MCF 10A (cell line): ENCODE results near the gene GATB. TPM values are rescaled to one million over a fixed set of nuclear protein-coding genes. Genes with fewer than 3 reads are reported as not detected.

ENCODE experiments used
- BruUV-seq: library from RNA; stranded (reverse); fragments of 400-500 nt; replicated peaks from 2 replicates; lab custom pipeline; 2021; lab: Mats Ljungman, UMichigan
- CTCF ChIA-PET: fragments of 300-600 bp; sonication (Branson Sonifier 250); formaldehyde crosslinking; extraction: SDS; loops from one replicate; lab custom pipeline; 2021; ENCODE audit warnings: antibody characterized with exemption, inconsistent platforms; lab: Yijun Ruan, JAX
- POLR2A ChIA-PET: fragments of 300-600, 350-650 bp; sonication (Branson Sonifier 250); formaldehyde crosslinking; extraction: SDS; loops from one replicate; lab custom pipeline; 2020; ENCODE audit warnings: antibody characterized with exemption, inconsistent platforms; lab: Yijun Ruan, JAX
- DNase-seq: peaks from one replicate; pipeline ENCODE4 v3.0.0-alpha.2; 2018; ENCODE audit not compliant: unreplicated experiment
- H3K27ac Mint-ChIP-seq: one replicate; pipeline ENCODE4 v1.8.0; 2022; ENCODE audit warnings: mild to moderate bottlenecking, low read depth, mixed read lengths; ENCODE audit not compliant: unreplicated experiment
- H3K27me3 Mint-ChIP-seq: one replicate; pipeline ENCODE4 v1.8.0; 2022; ENCODE audit warnings: mixed read lengths; ENCODE audit not compliant: insufficient read depth, unreplicated experiment
- H3K36me3 Mint-ChIP-seq: one replicate; pipeline ENCODE4 v1.8.0; 2022; ENCODE audit warnings: mild to moderate bottlenecking, moderate library complexity, mixed read lengths; ENCODE audit not compliant: insufficient read depth, unreplicated experiment
- H3K4me1 Mint-ChIP-seq: one replicate; pipeline ENCODE4 v1.8.0; 2022; ENCODE audit warnings: mixed read lengths; ENCODE audit not compliant: insufficient read depth, unreplicated experiment
- H3K4me3 Mint-ChIP-seq: one replicate; pipeline ENCODE4 v1.8.0; 2022; ENCODE audit warnings: mild to moderate bottlenecking, moderate library complexity, mixed read lengths; ENCODE audit not compliant: unreplicated experiment
- H3K9me3 Mint-ChIP-seq: one replicate; pipeline ENCODE4 v1.8.0; 2022; ENCODE audit warnings: mixed read lengths; ENCODE audit not compliant: unreplicated experiment
- intact Hi-C: fragments of 100-400 bp; cut with micrococcal nuclease; formaldehyde crosslinking; loops from 2 replicates; pipeline ENCODE4 v1.14.1; 2022
- total RNA-seq: library from RNA; stranded (reverse); gene quantifications from 2 replicates; pipeline ENCODE4 v1.2.3, GENCODE V29; 2022
- TF ChIP-seq, protein P1 (sequence below): fragments of 200-600 bp; IDR thresholded peaks from one replicate; pipeline ENCODE4 v1.8.0; 2022; ENCODE audit warnings: antibody characterized with exemption, mild to moderate bottlenecking; ENCODE audit not compliant: unreplicated experiment

GATB gene
- total RNA-seq, 1 experiment from 2014 or later, result 17.8 TPM

GRCh38 chr4:151729731-151730559 lies 30.9 kb downstream of the GATB start:
- peak overlapping the region; percentile 8 for H3K4me3 Mint-ChIP-seq
- H3K36me3 Mint-ChIP-seq, result peaks cover 19% of the 10 kb centered on the region
- peak; percentile 72 for DNase-seq
- H3K4me1 Mint-ChIP-seq, result peaks cover 23% of the 10 kb centered on the region
- intact Hi-C loops, result no loop called here
- H3K9me3 Mint-ChIP-seq, result no peaks in the 10 kb centered on the region
- TF ChIP-seq, protein P1, sequence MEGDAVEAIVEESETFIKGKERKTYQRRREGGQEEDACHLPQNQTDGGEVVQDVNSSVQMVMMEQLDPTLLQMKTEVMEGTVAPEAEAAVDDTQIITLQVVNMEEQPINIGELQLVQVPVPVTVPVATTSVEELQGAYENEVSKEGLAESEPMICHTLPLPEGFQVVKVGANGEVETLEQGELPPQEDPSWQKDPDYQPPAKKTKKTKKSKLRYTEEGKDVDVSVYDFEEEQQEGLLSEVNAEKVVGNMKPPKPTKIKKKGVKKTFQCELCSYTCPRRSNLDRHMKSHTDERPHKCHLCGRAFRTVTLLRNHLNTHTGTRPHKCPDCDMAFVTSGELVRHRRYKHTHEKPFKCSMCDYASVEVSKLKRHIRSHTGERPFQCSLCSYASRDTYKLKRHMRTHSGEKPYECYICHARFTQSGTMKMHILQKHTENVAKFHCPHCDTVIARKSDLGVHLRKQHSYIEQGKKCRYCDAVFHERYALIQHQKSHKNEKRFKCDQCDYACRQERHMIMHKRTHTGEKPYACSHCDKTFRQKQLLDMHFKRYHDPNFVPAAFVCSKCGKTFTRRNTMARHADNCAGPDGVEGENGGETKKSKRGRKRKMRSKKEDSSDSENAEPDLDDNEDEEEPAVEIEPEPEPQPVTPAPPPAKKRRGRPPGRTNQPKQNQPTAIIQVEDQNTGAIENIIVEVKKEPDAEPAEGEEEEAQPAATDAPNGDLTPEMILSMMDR, result no peak
- ChIA-PET POLR2A (interaction anchor here (0.6 to 1.3 kb wide), 12 partner anchors 13 to 651 kb away, joined by 3 to 6 read pairs (median 3); no protein-coding TSS in a partner anchor), CTCF (interaction anchor here (0.5 to 1.4 kb wide), 7 partner anchors 9 to 660 kb away, joined by 3 to 6 read pairs (median 3); no protein-coding TSS in a partner anchor)
- H3K27ac Mint-ChIP-seq, result peak overlapping the region; percentile 31
- H3K27me3 Mint-ChIP-seq, result no peaks in the 10 kb centered on the region
- BruUV-seq, result no TSS peak

DNA sequence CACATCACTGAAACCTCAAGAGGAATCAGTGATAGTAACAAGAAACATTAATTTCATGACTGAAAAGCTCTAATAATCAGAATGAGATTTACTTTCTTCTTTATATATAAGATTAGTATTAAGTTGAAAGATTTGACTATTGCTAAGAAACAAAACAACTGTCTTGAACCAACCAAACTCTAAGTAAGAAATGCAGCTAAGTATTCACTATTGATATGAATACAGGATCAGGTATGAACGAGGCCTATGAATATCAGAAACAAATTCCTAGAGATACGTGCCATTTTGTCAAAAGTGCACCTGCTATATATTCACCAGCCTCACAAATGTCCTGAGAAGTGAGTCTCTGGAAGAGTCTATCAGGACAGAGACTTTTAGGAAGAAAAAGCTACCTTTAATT lies 32.1 kb downstream of the GATB start:
- TF ChIP-seq, protein P1, result no peak
- no TSS peak for BruUV-seq
- intact Hi-C loops, result no loop called here
- H3K27ac Mint-ChIP-seq, result peak overlapping the region; percentile 31
- ChIA-PET CTCF (interaction anchor here (0.5 to 1.4 kb wide), 2 partner anchors 9 to 1001 kb away, joined by 4 read pairs; no protein-coding TSS in a partner anchor), POLR2A (interaction anchor here (0.6 to 0.7 kb wide), 2 partner anchors 31 to 502 kb away, joined by 3 read pairs; no protein-coding TSS in a partner anchor)
- no peak for DNase-seq
- no peaks in the 10 kb centered on the region for H3K9me3 Mint-ChIP-seq
- H3K36me3 Mint-ChIP-seq, result peaks cover 12% of the 10 kb centered on the region
- H3K27me3 Mint-ChIP-seq, result no peaks in the 10 kb centered on the region
- H3K4me3 Mint-ChIP-seq, result no peak overlapping the region
- H3K4me1 Mint-ChIP-seq, result peaks cover 23% of the 10 kb centered on the region

DNA sequence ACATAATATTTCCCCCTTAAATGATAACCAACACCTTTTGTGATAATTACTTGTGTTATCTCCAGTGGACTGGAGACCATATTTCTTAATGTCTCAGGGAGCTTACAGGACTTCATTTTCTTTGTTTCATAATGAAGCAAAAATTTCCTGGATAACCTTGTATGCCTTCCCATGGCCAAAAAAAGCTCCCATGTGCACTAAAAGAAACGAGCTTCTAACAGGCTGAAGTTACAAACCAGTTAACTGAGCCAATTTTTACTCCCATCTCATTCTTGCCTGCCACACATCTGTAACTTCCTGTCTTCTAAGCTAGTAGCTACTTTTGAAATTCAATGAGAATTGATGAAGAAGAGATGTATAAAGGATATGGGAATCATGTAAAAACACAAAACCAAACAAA lies 32.8 kb downstream of the GATB start:
- no TSS peak for BruUV-seq
- H3K27me3 Mint-ChIP-seq, result no peaks in the 10 kb centered on the region
- DNase-seq, result no peak
- H3K4me3 Mint-ChIP-seq, result no peak overlapping the region
- CTCF ChIA-PET, result interaction anchor here (0.6 to 1.4 kb wide), 3 partner anchors 10 to 15 kb away, joined by 3 to 4 read pairs (median 3); no protein-coding TSS in a partner anchor
- TF ChIP-seq, protein P1, result no peak
- POLR2A ChIA-PET, result no interaction called here
- H3K36me3 Mint-ChIP-seq, result peaks cover 17% of the 10 kb centered on the region
- H3K4me1 Mint-ChIP-seq, result peaks cover 23% of the 10 kb centered on the region
- no peak overlapping the region for H3K27ac Mint-ChIP-seq
- intact Hi-C loops, result no loop called here
- no peaks in the 10 kb centered on the region for H3K9me3 Mint-ChIP-seq

- Mint-ChIP-seq H3K9me3 (no peaks in the 10 kb centered on the region), H3K4me3 (no peak overlapping the region), H3K27ac (no peak overlapping the region), H3K4me1 (peaks cover 23% of the 10 kb centered on the region), H3K27me3 (no peaks in the 10 kb centered on the region), H3K36me3 (peaks cover 17% of the 10 kb centered on the region)
- TF ChIP-seq, protein P1, result no peak
- POLR2A ChIA-PET, result no interaction called here
- no peak for DNase-seq
- intact Hi-C loops, result no loop called here
- CTCF ChIA-PET, result interaction anchor here (0.5 to 1.4 kb wide), 3 partner anchors 10 to 912 kb away, joined by 3 to 4 read pairs (median 3); no protein-coding TSS in a partner anchor
- no TSS peak for BruUV-seq
Observed at GRCh38 chr4:151727365-151727764, 33.4 kb downstream of the GATB start.
